ENCODE results near the gene GTPBP4. TPM values are rescaled to one million over a fixed set of nuclear protein-coding genes. Genes with fewer than 3 reads are reported as not detected.

The GTPBP4 gene
- total RNA-seq, 2 experiments from 2014 or later = 119 to 128 TPM

DNA sequence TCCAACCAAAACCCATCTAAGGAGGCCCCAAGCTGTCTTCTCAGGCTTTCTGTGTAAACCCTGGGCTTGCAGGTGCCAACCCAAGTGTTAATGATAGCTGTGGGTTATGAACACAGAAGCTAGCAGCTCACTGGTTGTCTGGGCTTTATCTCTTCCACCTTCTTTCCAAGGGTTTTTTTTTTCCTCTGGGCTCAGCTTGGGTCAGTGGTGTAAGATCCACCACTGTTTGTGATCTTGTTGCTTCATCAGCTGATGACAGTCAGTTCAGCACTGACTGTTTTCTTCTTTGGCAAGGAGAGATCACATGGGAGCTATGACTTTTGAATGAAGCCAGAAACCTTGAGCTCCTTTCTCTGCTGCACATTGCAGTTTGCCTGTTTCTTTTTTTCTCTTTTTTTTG lies 4.6 kb downstream of the GTPBP4 start:
- CTCF ChIA-PET = interaction anchor here (0.6 kb wide), 1 partner anchor 85 kb away, joined by 3 read pairs; no protein-coding TSS in a partner anchor
- Mint-ChIP-seq H3K27ac (peak overlapping the region; percentile 12), H3K9me3 (no peaks in the 10 kb centered on the region)

DNA sequence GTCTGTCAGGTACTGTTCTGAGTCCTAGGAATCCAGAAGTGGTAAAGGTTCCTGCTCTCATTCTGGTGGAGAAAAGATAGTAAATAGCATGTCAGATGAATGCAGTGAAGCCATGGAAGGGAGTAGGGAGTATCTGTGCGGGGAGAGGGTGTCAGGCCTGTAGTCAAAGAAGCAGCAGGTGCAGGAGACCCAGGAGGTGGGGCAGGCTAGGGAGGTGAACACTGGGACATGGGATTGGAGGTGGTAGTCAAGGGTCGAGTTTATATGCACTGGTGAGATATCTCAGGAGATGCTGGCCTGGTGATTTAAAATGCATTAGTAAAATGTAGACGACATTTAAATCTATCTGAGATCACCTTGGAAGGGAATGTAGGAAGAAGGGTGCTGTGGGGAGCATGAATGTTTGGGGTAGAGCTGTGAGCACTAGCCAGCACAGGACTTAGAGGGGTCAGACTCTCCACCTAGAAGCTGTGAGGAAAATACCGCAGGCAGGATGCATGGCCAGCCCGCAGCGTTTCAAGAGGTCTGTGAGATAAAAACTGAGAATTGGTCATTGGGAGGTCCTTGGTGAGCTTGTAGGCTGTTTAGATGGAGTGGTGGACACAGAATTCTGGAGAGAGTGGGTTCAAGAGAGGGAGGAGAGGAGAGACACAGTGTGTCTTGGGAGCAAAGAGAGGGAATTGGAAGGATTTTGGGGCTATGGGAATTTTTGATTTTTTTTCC lies 6.8 kb downstream of the GTPBP4 start:
- Mint-ChIP-seq H3K4me3 (no peak overlapping the region), H3K4me1 (ENCODE audit: low read depth) (peaks cover 21% of the 10 kb centered on the region), H3K27me3 (no peaks in the 10 kb centered on the region), H3K9me3 (no peaks in the 10 kb centered on the region), H3K27ac (no peak overlapping the region), H3K36me3 (ENCODE audit: low read depth) (peaks cover 79% of the 10 kb centered on the region)
- DNase-seq (no peak), ATAC-seq (no peak)
- intact Hi-C loops (cut with micrococcal nuclease) = no loop called here
- ChIA-PET CTCF (no interaction called here), POLR2A (interaction anchor here (0.7 to 3.5 kb wide), 5 partner anchors 9 to 112 kb away, joined by 3 to 18 read pairs (median 3); no protein-coding TSS in a partner anchor)
- TF ChIP-seq, protein P1, sequence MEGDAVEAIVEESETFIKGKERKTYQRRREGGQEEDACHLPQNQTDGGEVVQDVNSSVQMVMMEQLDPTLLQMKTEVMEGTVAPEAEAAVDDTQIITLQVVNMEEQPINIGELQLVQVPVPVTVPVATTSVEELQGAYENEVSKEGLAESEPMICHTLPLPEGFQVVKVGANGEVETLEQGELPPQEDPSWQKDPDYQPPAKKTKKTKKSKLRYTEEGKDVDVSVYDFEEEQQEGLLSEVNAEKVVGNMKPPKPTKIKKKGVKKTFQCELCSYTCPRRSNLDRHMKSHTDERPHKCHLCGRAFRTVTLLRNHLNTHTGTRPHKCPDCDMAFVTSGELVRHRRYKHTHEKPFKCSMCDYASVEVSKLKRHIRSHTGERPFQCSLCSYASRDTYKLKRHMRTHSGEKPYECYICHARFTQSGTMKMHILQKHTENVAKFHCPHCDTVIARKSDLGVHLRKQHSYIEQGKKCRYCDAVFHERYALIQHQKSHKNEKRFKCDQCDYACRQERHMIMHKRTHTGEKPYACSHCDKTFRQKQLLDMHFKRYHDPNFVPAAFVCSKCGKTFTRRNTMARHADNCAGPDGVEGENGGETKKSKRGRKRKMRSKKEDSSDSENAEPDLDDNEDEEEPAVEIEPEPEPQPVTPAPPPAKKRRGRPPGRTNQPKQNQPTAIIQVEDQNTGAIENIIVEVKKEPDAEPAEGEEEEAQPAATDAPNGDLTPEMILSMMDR (IDR thresholded peaks at IDR 0.05) = no peak

More for the DNA sequence above, 4.6 kb downstream of the GTPBP4 start:
- Mint-ChIP-seq H3K36me3 (ENCODE audit: low read depth) (peaks cover 78% of the 10 kb centered on the region), H3K27me3 (no peaks in the 10 kb centered on the region), H3K4me3 (no peak overlapping the region), H3K4me1 (ENCODE audit: low read depth) (peaks cover 27% of the 10 kb centered on the region)
- DNase-seq (no peak), ATAC-seq (no peak)
- POLR2A ChIA-PET = interaction anchor here (0.8 to 3.5 kb wide), 7 partner anchors 11 to 98 kb away, joined by 3 to 18 read pairs (median 4); partner anchors contain the start of gene IDI1
- TF ChIP-seq, protein P1 (IDR thresholded peaks at IDR 0.05) = no peak
- intact Hi-C loops (cut with micrococcal nuclease) = no loop called here

DNA sequence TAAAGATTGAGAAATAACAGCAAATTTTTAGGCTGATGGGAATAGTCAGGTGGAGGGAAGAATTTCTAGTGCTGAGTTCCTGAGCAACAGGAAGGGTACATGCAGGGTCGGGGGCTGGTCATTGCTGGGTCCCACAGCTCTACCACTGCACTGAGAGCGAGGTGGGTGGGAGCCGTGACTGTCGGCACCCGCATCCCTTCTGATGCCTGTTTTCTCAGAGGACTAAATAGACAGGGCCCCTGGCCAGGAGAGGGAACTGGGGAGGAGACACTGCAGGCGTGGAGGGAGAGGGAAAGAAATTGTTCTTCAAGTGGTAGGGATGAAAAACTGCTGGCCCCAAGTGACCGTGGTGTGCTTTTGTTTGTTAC lies 7.3 kb downstream of the GTPBP4 start:
- intact Hi-C loops (cut with micrococcal nuclease) = no loop called here
- TF ChIP-seq, protein P1 (IDR thresholded peaks at IDR 0.05) = no peak
- DNase-seq = no peak
- Mint-ChIP-seq H3K27me3 (no peaks in the 10 kb centered on the region), H3K9me3 (no peaks in the 10 kb centered on the region), H3K4me1 (ENCODE audit: low read depth) (peaks cover 19% of the 10 kb centered on the region), H3K36me3 (ENCODE audit: low read depth) (peaks cover 79% of the 10 kb centered on the region), H3K4me3 (no peak overlapping the region), H3K27ac (no peak overlapping the region)
- ATAC-seq = no peak
- ChIA-PET CTCF (no interaction called here), POLR2A (interaction anchor here (0.7 to 3.5 kb wide), 5 partner anchors 8 to 111 kb away, joined by 3 to 18 read pairs (median 3); no protein-coding TSS in a partner anchor)

DNA sequence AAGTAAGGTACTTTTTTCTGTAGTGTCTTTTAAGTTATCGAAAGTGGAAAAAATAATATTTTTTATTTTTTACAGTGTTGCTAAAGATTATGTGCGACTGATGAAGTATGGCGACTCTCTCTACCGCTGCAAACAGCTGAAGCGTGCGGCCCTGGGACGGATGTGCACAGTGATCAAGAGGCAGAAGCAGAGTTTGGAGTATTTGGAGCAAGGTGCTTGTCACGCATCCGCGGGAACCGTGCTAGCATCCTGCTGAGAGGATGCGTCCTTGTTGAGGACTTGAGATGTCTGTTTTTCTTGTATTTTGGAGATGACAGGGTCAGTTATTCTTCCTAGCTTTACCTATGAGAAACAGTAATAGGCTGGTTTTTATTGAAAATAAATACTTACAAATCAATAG lies 7.8 kb downstream of the GTPBP4 start:
- peaks cover under 1% of the 10 kb centered on the region for H3K9me3 Mint-ChIP-seq
- CTCF ChIA-PET = no interaction called here
- H3K27me3 Mint-ChIP-seq = no peaks in the 10 kb centered on the region
- ATAC-seq = no peak
- peaks cover 79% of the 10 kb centered on the region for H3K36me3 Mint-ChIP-seq (ENCODE audit: low read depth)
- DNase-seq = no peak
- no peak overlapping the region for H3K4me3 Mint-ChIP-seq
- TF ChIP-seq, protein P1 (IDR thresholded peaks at IDR 0.05) = no peak
- POLR2A ChIA-PET = interaction anchor here (0.7 to 3.5 kb wide), 3 partner anchors 8 to 407 kb away, joined by 3 to 18 read pairs (median 3); no protein-coding TSS in a partner anchor
- intact Hi-C loops (cut with micrococcal nuclease) = no loop called here
- no peak overlapping the region for H3K27ac Mint-ChIP-seq
- H3K4me1 Mint-ChIP-seq (ENCODE audit: low read depth) = peaks cover 17% of the 10 kb centered on the region
